GM12801 (cell line): Measurements from ENCODE around the gene DDX27.

ENCODE experiments used
- TF ChIP-seq, protein P1 (sequence below): IDR thresholded peaks from one replicate; pipeline ENCODE4 v1.5.1; 2011; ENCODE audit warnings: control low read depth; ENCODE audit not compliant: insufficient read length; ENCODE audit errors: extremely low read depth

DDX27 gene

DNA sequence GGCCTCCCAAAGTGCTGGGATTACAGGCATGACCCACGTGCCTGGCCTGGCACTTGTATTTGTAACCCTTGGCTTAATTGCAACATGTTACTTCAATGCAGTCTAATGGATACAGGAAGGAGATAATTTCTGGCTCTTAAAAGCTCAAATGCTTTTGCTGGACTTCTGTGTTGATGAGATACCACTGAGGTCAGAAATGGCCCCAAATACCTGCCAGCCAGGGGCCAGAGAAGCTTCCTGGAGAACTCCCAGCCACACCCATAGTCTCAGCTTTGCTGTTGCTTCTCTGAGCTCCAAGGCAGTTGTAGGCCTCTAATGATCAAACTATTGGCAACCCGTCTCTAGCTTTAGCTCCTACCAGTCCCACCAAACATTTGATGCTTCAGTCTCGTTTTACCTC lies 72.8 kb downstream of the DDX27 start:
- TF ChIP-seq, protein P1, sequence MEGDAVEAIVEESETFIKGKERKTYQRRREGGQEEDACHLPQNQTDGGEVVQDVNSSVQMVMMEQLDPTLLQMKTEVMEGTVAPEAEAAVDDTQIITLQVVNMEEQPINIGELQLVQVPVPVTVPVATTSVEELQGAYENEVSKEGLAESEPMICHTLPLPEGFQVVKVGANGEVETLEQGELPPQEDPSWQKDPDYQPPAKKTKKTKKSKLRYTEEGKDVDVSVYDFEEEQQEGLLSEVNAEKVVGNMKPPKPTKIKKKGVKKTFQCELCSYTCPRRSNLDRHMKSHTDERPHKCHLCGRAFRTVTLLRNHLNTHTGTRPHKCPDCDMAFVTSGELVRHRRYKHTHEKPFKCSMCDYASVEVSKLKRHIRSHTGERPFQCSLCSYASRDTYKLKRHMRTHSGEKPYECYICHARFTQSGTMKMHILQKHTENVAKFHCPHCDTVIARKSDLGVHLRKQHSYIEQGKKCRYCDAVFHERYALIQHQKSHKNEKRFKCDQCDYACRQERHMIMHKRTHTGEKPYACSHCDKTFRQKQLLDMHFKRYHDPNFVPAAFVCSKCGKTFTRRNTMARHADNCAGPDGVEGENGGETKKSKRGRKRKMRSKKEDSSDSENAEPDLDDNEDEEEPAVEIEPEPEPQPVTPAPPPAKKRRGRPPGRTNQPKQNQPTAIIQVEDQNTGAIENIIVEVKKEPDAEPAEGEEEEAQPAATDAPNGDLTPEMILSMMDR, result no peak

DNA sequence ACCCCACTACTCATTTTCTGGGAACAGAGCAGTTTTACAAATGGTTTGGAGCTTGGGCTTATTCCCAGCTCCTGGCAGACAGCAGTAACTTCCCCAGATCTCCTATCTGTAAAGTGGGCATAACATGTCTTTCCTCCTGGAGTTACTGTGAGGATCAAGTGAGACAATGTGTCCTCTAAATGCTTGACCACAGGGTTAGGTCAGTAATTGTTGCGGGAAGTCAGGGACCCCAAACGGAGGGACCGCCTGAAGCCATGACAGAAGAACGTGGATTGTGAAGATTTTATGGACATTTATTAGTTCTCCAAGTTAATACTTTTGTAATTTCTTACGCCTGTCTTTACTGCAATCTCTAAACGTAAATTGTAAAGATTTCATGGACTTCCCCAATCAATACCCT lies 73.9 kb downstream of the DDX27 start:
- TF ChIP-seq, protein P1, result no peak
